CD4-positive, alpha-beta memory T cell (primary cell): ENCODE data around the gene PLGLB1. TPM values are rescaled to one million over a fixed set of nuclear protein-coding genes. Genes with fewer than 3 reads are reported as not detected.
"Not testable (repeated sequence)": the region's sequence is repeated elsewhere in the genome, so short reads cannot be mapped to it uniquely, and the experiment has no call there.

Source experiments
- CTCF ChIA-PET: fragments of 350-600 bp; sonication (Branson Sonifier 250); formaldehyde crosslinking; loops from one replicate; lab custom pipeline; 2021; ENCODE audit warnings: inconsistent platforms; ENCODE audit not compliant: partially characterized antibody; lab: Charles Lee
- POLR2A ChIA-PET: fragments of 350-600 bp; sonication (Branson Sonifier 250); formaldehyde crosslinking; loops from one replicate; lab custom pipeline; 2021; ENCODE audit not compliant: partially characterized antibody; lab: Charles Lee
- DNase-seq, 5 donors: peaks; one replicate each; pipeline versions ENCODE4 v3.0.0 to v3.0.0-alpha.2; 2020 to 2022; ENCODE audit warnings: mixed read lengths in 1 of 5
- H3K27ac ChIP-seq: one replicate; pipeline ENCODE4 v1.7.0; 2013; ENCODE audit warnings: low read depth, low read length
- H3K27me3 ChIP-seq: 2 replicates; pipeline ENCODE4 v1.7.0; 2013; ENCODE audit warnings: mild to moderate bottlenecking, low read length, moderate library complexity; ENCODE audit not compliant: insufficient read depth
- H3K36me3 ChIP-seq: 2 replicates; pipeline ENCODE4 v1.7.0; 2013; ENCODE audit warnings: mild to moderate bottlenecking, low read length, moderate library complexity; ENCODE audit not compliant: insufficient read depth
- H3K4me1 ChIP-seq: 2 replicates; pipeline ENCODE4 v1.7.0; 2013; ENCODE audit warnings: mild to moderate bottlenecking, low read length, moderate library complexity; ENCODE audit not compliant: insufficient read depth
- H3K4me3 ChIP-seq, 2 donors: one replicate each; pipeline ENCODE4 v1.7.0; 2013; ENCODE audit warnings: low read length in 2 of 2, mild to moderate bottlenecking in 1 of 2
- H3K9me3 ChIP-seq, 2 donors: one replicate each; pipeline ENCODE4 v1.7.0; 2013; ENCODE audit warnings: low read length in 2 of 2, control low read depth in 1 of 2; ENCODE audit not compliant: control insufficient read depth in 1 of 2
- H3K27ac Mint-ChIP-seq, 7 donors: one replicate each; pipeline ENCODE4 v1.8.0; 2020 to 2021; ENCODE audit warnings: mixed read lengths in 7 of 7, mild to moderate bottlenecking in 6 of 7, inconsistent platforms in 3 of 7, moderate library complexity in 3 of 7
- H3K27me3 Mint-ChIP-seq, 2 donors: one replicate each; pipeline ENCODE4 v1.8.0; 2020 to 2021; ENCODE audit warnings: mixed read lengths in 2 of 2
- H3K36me3 Mint-ChIP-seq, 2 donors: one replicate each; pipeline ENCODE4 v1.8.0; 2020 to 2021; ENCODE audit warnings: mixed read lengths in 2 of 2, inconsistent platforms in 1 of 2, mild to moderate bottlenecking in 1 of 2
- H3K4me1 Mint-ChIP-seq, 4 donors: one replicate each; pipeline ENCODE4 v1.8.0; 2020 to 2021; ENCODE audit warnings: mixed read lengths in 4 of 4, mild to moderate bottlenecking in 1 of 4
- H3K4me3 Mint-ChIP-seq, 8 donors: one replicate each; pipeline ENCODE4 v1.8.0; 2020 to 2021; ENCODE audit warnings: mixed read lengths in 8 of 8, mild to moderate bottlenecking in 7 of 8, moderate library complexity in 6 of 8, inconsistent platforms in 3 of 8
- H3K9me3 Mint-ChIP-seq, 8 donors: one replicate each; pipeline ENCODE4 v1.8.0; 2020 to 2021; ENCODE audit warnings: mixed read lengths in 8 of 8, mild to moderate bottlenecking in 5 of 8, inconsistent platforms in 3 of 8, moderate library complexity in 1 of 8
- intact Hi-C: fragments of 100-400 bp; cut with micrococcal nuclease; formaldehyde crosslinking; loops from one replicate; pipeline ENCODE4 v1.15.1; 2023
- polyA plus RNA-seq, 2 donors: library from polyadenylated mRNA; unstranded; fragments of 300-500 nt; fragmentation: Illumina TruSeq; gene quantifications; one replicate each; pipeline ENCODE4 v1.2.3, GENCODE V29; 2021
- total RNA-seq, 2 experiments: library from RNA; stranded (reverse); gene quantifications; one replicate each; pipeline ENCODE4 v1.2.3, GENCODE V29; 2021

Gene PLGLB1
- total and polyA plus RNA-seq, 4 experiments from 2014 or later, result 0.79 to 17.8 (median 6.9) TPM

- intact Hi-C loops, H3K4me3 ChIP-seq, H3K9me3 ChIP-seq, H3K4me1 ChIP-seq, H3K9me3 Mint-ChIP-seq, H3K4me3 Mint-ChIP-seq, H3K36me3 ChIP-seq, H3K27ac Mint-ChIP-seq, POLR2A ChIA-PET, H3K27ac ChIP-seq, H3K36me3 Mint-ChIP-seq, H3K4me1 Mint-ChIP-seq, CTCF ChIA-PET, H3K27me3 Mint-ChIP-seq, H3K27me3 ChIP-seq: not testable (repeated sequence)
- DNase-seq, result peak; percentile 7 to 22 (median 20)
Measured at GRCh38 chr2:87041321-87041978, 19.8 kb upstream of the PLGLB1 start.

DNA sequence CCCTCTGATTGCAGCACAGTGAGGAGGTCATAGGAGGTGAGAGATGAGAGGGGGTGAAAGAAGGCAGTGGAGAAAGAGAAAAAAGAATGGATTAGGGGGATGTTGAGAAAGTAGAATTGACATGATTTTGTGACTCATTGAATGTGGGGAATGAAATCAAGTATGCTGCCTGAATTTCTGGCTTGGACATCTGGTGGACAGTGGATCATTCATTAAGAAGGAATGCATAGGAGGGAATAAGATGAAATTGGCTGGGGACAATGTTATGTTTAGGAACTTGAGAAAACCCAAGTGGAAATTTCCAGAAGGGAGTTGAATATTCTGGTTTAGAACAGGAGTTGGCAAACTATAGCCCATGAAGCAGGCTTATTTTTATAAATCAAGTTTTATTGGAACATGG, 7.0 kb upstream of the PLGLB1 start:
- H3K4me3 Mint-ChIP-seq, H3K9me3 ChIP-seq, H3K4me1 Mint-ChIP-seq, H3K36me3 ChIP-seq, POLR2A ChIA-PET, CTCF ChIA-PET, H3K4me3 ChIP-seq, intact Hi-C loops, H3K27ac Mint-ChIP-seq, H3K36me3 Mint-ChIP-seq, H3K27me3 ChIP-seq, H3K9me3 Mint-ChIP-seq, H3K27ac ChIP-seq, H3K4me1 ChIP-seq, H3K27me3 Mint-ChIP-seq, DNase-seq: not testable (repeated sequence)

GRCh38 chr2:87026816-87027215, 5.2 kb upstream of the PLGLB1 start:
- H3K4me1 Mint-ChIP-seq, POLR2A ChIA-PET, CTCF ChIA-PET, H3K4me3 Mint-ChIP-seq, H3K27ac ChIP-seq, H3K27me3 Mint-ChIP-seq, DNase-seq, H3K36me3 Mint-ChIP-seq, H3K27me3 ChIP-seq, H3K36me3 ChIP-seq, H3K4me1 ChIP-seq, intact Hi-C loops, H3K27ac Mint-ChIP-seq, H3K4me3 ChIP-seq, H3K9me3 Mint-ChIP-seq, H3K9me3 ChIP-seq: not testable (repeated sequence)

DNA sequence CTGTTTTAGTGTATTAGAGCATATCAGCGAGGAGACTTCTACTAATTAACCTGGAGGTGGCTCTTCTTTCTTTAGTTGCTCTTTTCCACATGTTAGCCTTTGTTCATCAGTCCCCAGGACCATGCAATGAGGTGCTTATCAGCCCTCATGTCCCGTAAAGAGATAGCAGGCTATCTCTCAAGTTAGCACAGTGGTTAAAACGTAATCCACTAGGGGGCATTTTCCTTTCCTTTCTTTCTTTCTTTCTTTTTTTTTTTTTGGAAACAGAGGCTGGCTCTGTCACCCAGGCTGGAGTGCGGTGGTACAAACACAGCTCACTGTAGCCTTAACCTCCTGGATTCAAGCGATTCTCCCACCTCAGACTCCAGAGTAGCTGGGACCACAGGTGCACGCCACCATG, 4.3 kb upstream of the PLGLB1 start:
- H3K4me1 ChIP-seq, H3K9me3 Mint-ChIP-seq, H3K4me3 ChIP-seq, H3K36me3 ChIP-seq, H3K27ac Mint-ChIP-seq, H3K27me3 ChIP-seq, H3K9me3 ChIP-seq, intact Hi-C loops, CTCF ChIA-PET, POLR2A ChIA-PET, H3K27me3 Mint-ChIP-seq, H3K27ac ChIP-seq, H3K4me3 Mint-ChIP-seq, H3K4me1 Mint-ChIP-seq, H3K36me3 Mint-ChIP-seq: not testable (repeated sequence)
- DNase-seq, result peak in 1 of 5 donors; percentile 3

GRCh38 chr2:87023988-87024615, 2.5 kb upstream of the PLGLB1 start:
- intact Hi-C loops, result not testable (repeated sequence)

GRCh38 chr2:87021043-87021442, 601 bp downstream of the PLGLB1 start:
- DNase-seq, H3K4me3 Mint-ChIP-seq, intact Hi-C loops, H3K4me1 ChIP-seq, H3K9me3 Mint-ChIP-seq, H3K4me1 Mint-ChIP-seq, H3K27me3 ChIP-seq, CTCF ChIA-PET, H3K4me3 ChIP-seq, H3K27ac ChIP-seq, H3K27me3 Mint-ChIP-seq, H3K36me3 Mint-ChIP-seq, POLR2A ChIA-PET, H3K36me3 ChIP-seq, H3K9me3 ChIP-seq, H3K27ac Mint-ChIP-seq: not testable (repeated sequence)

More at GRCh38 chr2:87023988-87024615, 2.5 kb upstream of the PLGLB1 start:
- H3K4me3 Mint-ChIP-seq, POLR2A ChIA-PET, H3K27ac ChIP-seq, H3K36me3 ChIP-seq, H3K4me1 Mint-ChIP-seq, CTCF ChIA-PET, H3K9me3 Mint-ChIP-seq, DNase-seq, H3K27ac Mint-ChIP-seq, H3K27me3 Mint-ChIP-seq, H3K4me1 ChIP-seq, H3K27me3 ChIP-seq, H3K4me3 ChIP-seq, H3K9me3 ChIP-seq, H3K36me3 Mint-ChIP-seq: not testable (repeated sequence)

DNA sequence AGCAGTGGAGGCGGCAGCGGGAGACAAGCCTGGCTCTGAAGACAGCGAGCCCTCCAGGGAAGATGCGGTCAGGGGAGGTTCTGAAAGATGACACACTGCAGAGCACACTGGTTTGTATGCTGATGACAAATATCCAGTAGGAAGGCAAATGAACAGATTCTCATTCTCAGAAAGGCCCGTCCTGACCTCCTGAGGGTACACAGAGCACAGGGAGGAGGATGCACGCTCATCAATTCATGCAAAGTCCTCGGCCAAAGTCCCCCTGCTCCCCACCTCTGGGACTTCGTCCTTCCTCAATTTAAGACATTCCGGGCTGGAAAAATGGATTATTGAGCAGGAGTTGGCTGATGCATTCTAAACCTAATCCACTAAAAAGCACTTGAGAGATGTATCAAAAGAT, 2.6 kb downstream of the PLGLB1 start:
- H3K4me3 Mint-ChIP-seq, H3K4me3 ChIP-seq, H3K27me3 ChIP-seq, DNase-seq, H3K4me1 ChIP-seq, H3K4me1 Mint-ChIP-seq, H3K36me3 Mint-ChIP-seq, H3K27me3 Mint-ChIP-seq, H3K9me3 Mint-ChIP-seq, CTCF ChIA-PET, intact Hi-C loops, POLR2A ChIA-PET, H3K27ac Mint-ChIP-seq, H3K27ac ChIP-seq, H3K9me3 ChIP-seq, H3K36me3 ChIP-seq: not testable (repeated sequence)
